ENCODE measurements around the gene DHRS13. TPM values are rescaled to one million over a fixed set of nuclear protein-coding genes. Genes with fewer than 3 reads are reported as not detected.
"Not testable (repeated sequence)": the region's sequence is repeated elsewhere in the genome, so short reads cannot be mapped to it uniquely, and the experiment has no call there.

DHRS13 gene
- total and polyA plus RNA-seq, 7 donors: 2.1 to 15.0 (median 3.9) TPM

GRCh38 chr17:28938552-28938951, 35.7 kb upstream of the DHRS13 start:
- no peaks in the 10 kb centered on the region for H3K9me3 ChIP-seq
- H3K4me1 ChIP-seq: peaks cover 0 to 79% (median 76%) of the 10 kb centered on the region in 4 donors
- H3K27ac ChIP-seq: no peak overlapping the region
- no peak for DNase-seq
- TF ChIP-seq POLR2AphosphoS5 (IDR thresholded peaks at IDR 0.05): no peak
- TF ChIP-seq EP300 (IDR thresholded peaks at IDR 0.05): no peak
- no peak for TF ChIP-seq CTCF (IDR thresholded peaks at IDR 0.05)
- no peak for TF ChIP-seq POLR2A (IDR thresholded peaks at IDR 0.05)
- H3K4me3 ChIP-seq: no peak overlapping the region
- no peaks in the 10 kb centered on the region for H3K36me3 ChIP-seq
- H3K27me3 ChIP-seq: no peaks in the 10 kb centered on the region
- intact Hi-C loops (cut with DNase I): no loop called here

- TF ChIP-seq POLR2A (IDR thresholded peaks at IDR 0.05) (no peak), CTCF (IDR thresholded peaks at IDR 0.05) (no peak), POLR2AphosphoS5 (IDR thresholded peaks at IDR 0.05) (no peak), EP300 (IDR thresholded peaks at IDR 0.05) (no peak)
- no peaks in the 10 kb centered on the region for H3K27me3 ChIP-seq
- no peaks in the 10 kb centered on the region for H3K9me3 ChIP-seq
- DNase-seq: no peak
- H3K4me1 ChIP-seq: peaks cover 0 to 89% (median 75%) of the 10 kb centered on the region in 4 donors
- intact Hi-C loops (cut with DNase I): no loop called here
- no peak overlapping the region for H3K4me3 ChIP-seq
- 38 to 62% methylated on average over 5 of the region's 5 CpGs for WGBS, 2 donors
- H3K36me3 ChIP-seq: no peaks in the 10 kb centered on the region
- H3K27ac ChIP-seq: peak overlapping the region in 3 of 4 donors; percentile 13 to 38 (median 26)
Measured at GRCh38 chr17:28937044-28937729, 34.3 kb upstream of the DHRS13 start.

- DNase-seq: no peak
- TF ChIP-seq POLR2AphosphoS5 (IDR thresholded peaks at IDR 0.05) (no peak), CTCF (IDR thresholded peaks at IDR 0.05) (no peak), EP300 (IDR thresholded peaks at IDR 0.05) (no peak), POLR2A (IDR thresholded peaks at IDR 0.05) (no peak)
- Histone ChIP-seq H3K9me3 (no peaks in the 10 kb centered on the region), H3K27me3 (no peaks in the 10 kb centered on the region), H3K27ac (peak overlapping the region in 1 of 4 donors; percentile 26), H3K36me3 (no peaks in the 10 kb centered on the region), H3K4me3 (no peak overlapping the region), H3K4me1 (peaks cover 0 to 79% (median 62%) of the 10 kb centered on the region in 4 donors)
- 92% methylated on average over 8 of the region's 8 CpGs for WGBS, 2 donors
- intact Hi-C loops (cut with DNase I): no loop called here
Measured at GRCh38 chr17:28935744-28936460, 33.0 kb upstream of the DHRS13 start.

GRCh38 chr17:28934508-28934907, 31.6 kb upstream of the DHRS13 start:
- 94 to 96% methylated on average over 8 of the region's 8 CpGs for WGBS, 2 donors
- H3K4me3 ChIP-seq; H3K9me3 ChIP-seq; H3K27me3 ChIP-seq; H3K27ac ChIP-seq; intact Hi-C loops (cut with DNase I); DNase-seq; H3K36me3 ChIP-seq: not testable (repeated sequence)
- peaks cover 0 to 73% (median 53%) of the 10 kb centered on the region in 4 donors for H3K4me1 ChIP-seq

GRCh38 chr17:28929787-28930186, 26.9 kb upstream of the DHRS13 start:
- no peak for DNase-seq
- peaks cover 0 to 35% (median 19%) of the 10 kb centered on the region in 4 donors for H3K4me1 ChIP-seq
- H3K27me3 ChIP-seq: no peaks in the 10 kb centered on the region
- WGBS, 2 donors: 98% methylated on average over 2 of the region's 2 CpGs
- TF ChIP-seq POLR2A (IDR thresholded peaks at IDR 0.05) (no peak), POLR2AphosphoS5 (IDR thresholded peaks at IDR 0.05) (no peak), EP300 (IDR thresholded peaks at IDR 0.05) (no peak), CTCF (IDR thresholded peaks at IDR 0.05) (no peak)
- intact Hi-C loops (cut with DNase I): no loop called here
- H3K36me3 ChIP-seq: peaks cover 0 to 19% (median 0%) of the 10 kb centered on the region in 4 donors
- H3K4me3 ChIP-seq: no peak overlapping the region
- no peak overlapping the region for H3K27ac ChIP-seq
- H3K9me3 ChIP-seq: no peaks in the 10 kb centered on the region

All from sigmoid colon (tissue), 7 donors.